Muscle layer of duodenum (tissue), 2 donors: Measurements from ENCODE around the gene IPO7.

Experiments used
- H3K27ac ChIP-seq: one replicate; pipeline ENCODE4 v1.7.0; 2013; ENCODE audit warnings: mild to moderate bottlenecking, low read length
- H3K27me3 ChIP-seq: one replicate; pipeline ENCODE4 v1.7.0; 2013; ENCODE audit warnings: low read depth, mild to moderate bottlenecking, control low read depth, low read length
- H3K36me3 ChIP-seq, 2 donors: one replicate each; pipeline ENCODE4 v1.7.0; 2013; ENCODE audit warnings: low read length in 2 of 2, control low read depth in 1 of 2, mild to moderate bottlenecking in 1 of 2; ENCODE audit not compliant: insufficient read depth in 2 of 2, control insufficient read depth in 1 of 2
- H3K4me1 ChIP-seq, 2 donors: one replicate each; pipeline ENCODE4 v1.7.0; 2013; ENCODE audit warnings: low read length in 2 of 2, mild to moderate bottlenecking in 2 of 2, control low read depth in 1 of 2, moderate library complexity in 1 of 2; ENCODE audit not compliant: insufficient read depth in 2 of 2, control insufficient read depth in 1 of 2
- H3K4me3 ChIP-seq, 2 donors: one replicate each; pipeline ENCODE4 v1.7.0; 2013; ENCODE audit warnings: low read length in 2 of 2, low read depth in 1 of 2, mild to moderate bottlenecking in 1 of 2
- H3K9me3 ChIP-seq, 2 donors: one replicate each; pipeline ENCODE4 v1.7.0; 2013; ENCODE audit warnings: low read length in 2 of 2, control low read depth in 1 of 2, mild to moderate bottlenecking in 1 of 2; ENCODE audit not compliant: control insufficient read depth in 1 of 2
- donor health status: healthy.

Gene IPO7

GRCh38 chr11:9462172-9462799 is 77.8 kb downstream of the IPO7 start:
- peak overlapping the region; percentile 69 to 83 for H3K4me3 ChIP-seq

GRCh38 chr11:9462806-9463537 is 78.5 kb downstream of the IPO7 start:
- no peaks in the 10 kb centered on the region for H3K9me3 ChIP-seq
- peaks cover 0 to 11% of the 10 kb centered on the region in 2 donors for H3K4me1 ChIP-seq
- H3K27me3 ChIP-seq: no peaks in the 10 kb centered on the region
- H3K36me3 ChIP-seq: peaks cover 0 to 18% of the 10 kb centered on the region in 2 donors
- H3K27ac ChIP-seq: no peak overlapping the region
- peak overlapping the region in 1 of 2 donors; percentile 16 for H3K4me3 ChIP-seq

More at GRCh38 chr11:9462172-9462799, 77.8 kb downstream of the IPO7 start:
- peak overlapping the region; percentile 98 for H3K27ac ChIP-seq
- H3K4me1 ChIP-seq: peaks cover 0 to 11% of the 10 kb centered on the region in 2 donors
- peaks cover 0 to 18% of the 10 kb centered on the region in 2 donors for H3K36me3 ChIP-seq
- H3K27me3 ChIP-seq: no peaks in the 10 kb centered on the region
- no peaks in the 10 kb centered on the region for H3K9me3 ChIP-seq

- Histone ChIP-seq H3K27ac (no peak overlapping the region), H3K4me1 (no peaks in the 10 kb centered on the region), H3K36me3 (peaks cover 18 to 40% of the 10 kb centered on the region in 2 donors), H3K9me3 (no peaks in the 10 kb centered on the region), H3K4me3 (no peak overlapping the region), H3K27me3 (no peaks in the 10 kb centered on the region)
Measured at GRCh38 chr11:9470765-9471164, 86.3 kb downstream of the IPO7 start.

- H3K4me3 ChIP-seq: no peak overlapping the region
- H3K36me3 ChIP-seq: peaks cover 20 to 44% of the 10 kb centered on the region in 2 donors
Measured at GRCh38 chr11:9473408-9473807, 89.0 kb downstream of the IPO7 start.

GRCh38 chr11:9479899-9480298 is 95.4 kb downstream of the IPO7 start:
- no peaks in the 10 kb centered on the region for H3K4me1 ChIP-seq
- H3K27me3 ChIP-seq: no peaks in the 10 kb centered on the region
- no peaks in the 10 kb centered on the region for H3K9me3 ChIP-seq
- H3K27ac ChIP-seq: no peak overlapping the region
- H3K36me3 ChIP-seq: peaks cover 17 to 37% of the 10 kb centered on the region in 2 donors
- no peak overlapping the region for H3K4me3 ChIP-seq

More at GRCh38 chr11:9473408-9473807, 89.0 kb downstream of the IPO7 start:
- Histone ChIP-seq H3K4me1 (no peaks in the 10 kb centered on the region), H3K27me3 (no peaks in the 10 kb centered on the region), H3K9me3 (no peaks in the 10 kb centered on the region), H3K27ac (no peak overlapping the region)

- peaks cover 8 to 34% of the 10 kb centered on the region in 2 donors for H3K36me3 ChIP-seq
- no peak overlapping the region for H3K4me3 ChIP-seq
- no peak overlapping the region for H3K27ac ChIP-seq
- H3K27me3 ChIP-seq: no peaks in the 10 kb centered on the region
- H3K9me3 ChIP-seq: no peaks in the 10 kb centered on the region
- H3K4me1 ChIP-seq: no peaks in the 10 kb centered on the region
Measured at GRCh38 chr11:9489080-9489765, 104.8 kb downstream of the IPO7 start.

GRCh38 chr11:9490376-9490775 is 105.9 kb downstream of the IPO7 start:
- H3K4me3 ChIP-seq: no peak overlapping the region
- H3K27me3 ChIP-seq: no peaks in the 10 kb centered on the region
- no peaks in the 10 kb centered on the region for H3K9me3 ChIP-seq
- no peak overlapping the region for H3K27ac ChIP-seq
- H3K4me1 ChIP-seq: no peaks in the 10 kb centered on the region
- H3K36me3 ChIP-seq: peaks cover 9 to 39% of the 10 kb centered on the region in 2 donors

- H3K9me3 ChIP-seq: no peaks in the 10 kb centered on the region
- no peaks in the 10 kb centered on the region for H3K4me1 ChIP-seq
- no peak overlapping the region for H3K4me3 ChIP-seq
- H3K27ac ChIP-seq: no peak overlapping the region
- peaks cover 23 to 55% of the 10 kb centered on the region in 2 donors for H3K36me3 ChIP-seq
- no peaks in the 10 kb centered on the region for H3K27me3 ChIP-seq
Measured at GRCh38 chr11:9493492-9493891, 109.0 kb downstream of the IPO7 start.

GRCh38 chr11:9494316-9494715 is 109.9 kb downstream of the IPO7 start:
- Histone ChIP-seq H3K4me3 (no peak overlapping the region), H3K4me1 (no peaks in the 10 kb centered on the region), H3K36me3 (peaks cover 25 to 56% of the 10 kb centered on the region in 2 donors)

GRCh38 chr11:9495803-9496514 is 111.5 kb downstream of the IPO7 start:
- Histone ChIP-seq H3K27ac (no peak overlapping the region), H3K36me3 (peaks cover 30 to 67% of the 10 kb centered on the region in 2 donors), H3K27me3 (no peaks in the 10 kb centered on the region), H3K4me1 (no peaks in the 10 kb centered on the region), H3K4me3 (no peak overlapping the region), H3K9me3 (no peaks in the 10 kb centered on the region)

More at GRCh38 chr11:9494316-9494715, 109.9 kb downstream of the IPO7 start:
- Histone ChIP-seq H3K27me3 (no peaks in the 10 kb centered on the region), H3K9me3 (no peaks in the 10 kb centered on the region), H3K27ac (no peak overlapping the region)
